22Rv1 (cell line): Measurements from ENCODE around the gene NBAS.

Experiments used
- ZFX ChIP-seq: fragments of 450-650 bp; IDR thresholded peaks from 2 replicates; pipeline ENCODE4 v1.6.1; 2017; ENCODE audit warnings: antibody characterized with exemption, borderline replicate concordance
- TF ChIP-seq, protein P1 (sequence below): fragments of 450-650 bp; IDR thresholded peaks from 2 replicates; pipeline ENCODE4 v1.5.1; 2017; ENCODE audit warnings: mild to moderate bottlenecking

DNA sequence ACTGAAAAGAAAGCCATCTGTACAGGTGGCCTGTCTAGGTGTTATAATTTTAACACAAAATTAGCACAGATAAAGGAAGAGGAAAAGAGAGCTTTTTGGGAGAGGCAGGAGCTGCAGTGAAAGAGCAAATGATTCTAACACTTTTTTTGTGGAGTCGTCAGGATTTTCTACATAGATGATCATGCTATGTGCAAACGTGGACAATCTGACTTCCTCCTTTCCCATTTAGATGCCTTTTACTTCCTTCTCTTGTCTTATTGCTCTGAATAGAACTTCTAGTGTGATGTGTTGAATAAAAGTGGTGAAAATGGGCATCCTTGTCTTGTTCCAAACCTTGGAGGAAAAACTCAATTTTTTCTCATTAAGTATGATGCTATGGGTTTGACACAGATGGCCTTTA, 334.5 kb downstream of the NBAS start:
- TF ChIP-seq, protein P1, sequence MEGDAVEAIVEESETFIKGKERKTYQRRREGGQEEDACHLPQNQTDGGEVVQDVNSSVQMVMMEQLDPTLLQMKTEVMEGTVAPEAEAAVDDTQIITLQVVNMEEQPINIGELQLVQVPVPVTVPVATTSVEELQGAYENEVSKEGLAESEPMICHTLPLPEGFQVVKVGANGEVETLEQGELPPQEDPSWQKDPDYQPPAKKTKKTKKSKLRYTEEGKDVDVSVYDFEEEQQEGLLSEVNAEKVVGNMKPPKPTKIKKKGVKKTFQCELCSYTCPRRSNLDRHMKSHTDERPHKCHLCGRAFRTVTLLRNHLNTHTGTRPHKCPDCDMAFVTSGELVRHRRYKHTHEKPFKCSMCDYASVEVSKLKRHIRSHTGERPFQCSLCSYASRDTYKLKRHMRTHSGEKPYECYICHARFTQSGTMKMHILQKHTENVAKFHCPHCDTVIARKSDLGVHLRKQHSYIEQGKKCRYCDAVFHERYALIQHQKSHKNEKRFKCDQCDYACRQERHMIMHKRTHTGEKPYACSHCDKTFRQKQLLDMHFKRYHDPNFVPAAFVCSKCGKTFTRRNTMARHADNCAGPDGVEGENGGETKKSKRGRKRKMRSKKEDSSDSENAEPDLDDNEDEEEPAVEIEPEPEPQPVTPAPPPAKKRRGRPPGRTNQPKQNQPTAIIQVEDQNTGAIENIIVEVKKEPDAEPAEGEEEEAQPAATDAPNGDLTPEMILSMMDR = no peak
- TF ChIP-seq ZFX = no peak
